Mammary epithelial cell (primary cell): ENCODE results near the gene S1PR5.

ENCODE experiments used
- EZH2 ChIP-seq: IDR thresholded peaks from 2 replicates; pipeline ENCODE4 v1.6.1; 2012; ENCODE audit warnings: low read length, inconsistent platforms, borderline replicate concordance
- TF ChIP-seq, protein P1 (sequence below), 2 donors: IDR thresholded peaks in 1 of 2; conservative IDR thresholded peaks in 1 of 2; 2 replicates each; pipeline ENCODE4 v1.5.1; 2011 to 2012; ENCODE audit warnings: inconsistent platforms in 2 of 2, low read length in 2 of 2, mild to moderate bottlenecking in 2 of 2, control low read depth in 1 of 2, low read depth in 1 of 2; ENCODE audit not compliant: insufficient read depth in 1 of 2; ENCODE audit errors: extremely low read depth in 1 of 2

- TF ChIP-seq EZH2 = no peak
- TF ChIP-seq, protein P1, sequence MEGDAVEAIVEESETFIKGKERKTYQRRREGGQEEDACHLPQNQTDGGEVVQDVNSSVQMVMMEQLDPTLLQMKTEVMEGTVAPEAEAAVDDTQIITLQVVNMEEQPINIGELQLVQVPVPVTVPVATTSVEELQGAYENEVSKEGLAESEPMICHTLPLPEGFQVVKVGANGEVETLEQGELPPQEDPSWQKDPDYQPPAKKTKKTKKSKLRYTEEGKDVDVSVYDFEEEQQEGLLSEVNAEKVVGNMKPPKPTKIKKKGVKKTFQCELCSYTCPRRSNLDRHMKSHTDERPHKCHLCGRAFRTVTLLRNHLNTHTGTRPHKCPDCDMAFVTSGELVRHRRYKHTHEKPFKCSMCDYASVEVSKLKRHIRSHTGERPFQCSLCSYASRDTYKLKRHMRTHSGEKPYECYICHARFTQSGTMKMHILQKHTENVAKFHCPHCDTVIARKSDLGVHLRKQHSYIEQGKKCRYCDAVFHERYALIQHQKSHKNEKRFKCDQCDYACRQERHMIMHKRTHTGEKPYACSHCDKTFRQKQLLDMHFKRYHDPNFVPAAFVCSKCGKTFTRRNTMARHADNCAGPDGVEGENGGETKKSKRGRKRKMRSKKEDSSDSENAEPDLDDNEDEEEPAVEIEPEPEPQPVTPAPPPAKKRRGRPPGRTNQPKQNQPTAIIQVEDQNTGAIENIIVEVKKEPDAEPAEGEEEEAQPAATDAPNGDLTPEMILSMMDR (conservative IDR thresholded peaks at IDR 0.05 in 1 of 2, IDR thresholded peaks at IDR 0.05 in 1 of 2; ENCODE audit: extremely low read depth in 1 of 2, insufficient read depth in 1 of 2, low read depth in 1 of 2, low read length in 2 of 2) = no peak
Measured at GRCh38 chr19:10560154-10560553, 42.9 kb upstream of the S1PR5 start.
